Esophagus muscularis mucosa (tissue), 4 donors: ENCODE data around the gene ARID1B.

Experiments used
- CTCF ChIP-seq, 3 experiments: fragments of 200-600 bp in 2 of 3; fragments of 450-650 bp in 1 of 3; sonication (generic) in 2 of 3; IDR thresholded peaks; one replicate each; pipeline ENCODE4 v1.5.1; 2017 to 2019; ENCODE audit warnings: antibody characterized with exemption in 3 of 3, mild to moderate bottlenecking in 2 of 3, moderate library complexity in 1 of 3
- EP300 ChIP-seq: sonication (generic); formaldehyde crosslinking; IDR thresholded peaks from one replicate; pipeline ENCODE4 v1.6.1; 2017; ENCODE audit warnings: antibody characterized with exemption
- POLR2A ChIP-seq: fragments of 450-650 bp; IDR thresholded peaks from one replicate; pipeline ENCODE4 v1.6.1; 2017; ENCODE audit warnings: antibody characterized with exemption, moderate library complexity, mild to moderate bottlenecking, low read depth

DNA sequence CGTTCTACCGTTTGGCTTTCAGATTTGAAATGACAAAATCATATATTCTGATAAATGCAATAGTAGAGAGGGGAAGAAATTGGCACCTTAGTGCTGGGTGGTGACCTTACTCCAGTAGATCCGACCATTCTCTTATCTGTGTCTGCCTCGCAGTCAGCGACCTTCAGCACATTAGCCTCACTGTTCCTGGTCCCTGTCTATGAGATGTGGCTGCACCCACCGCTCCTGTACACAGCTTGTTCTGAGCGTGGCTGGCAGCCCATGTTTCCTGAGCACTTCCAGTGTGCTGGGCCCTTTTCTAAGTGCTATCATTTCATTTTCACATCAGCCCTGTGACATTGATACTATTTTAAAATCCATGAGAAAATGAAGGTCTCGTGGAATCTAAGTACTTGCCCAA, 408.0 kb downstream of the ARID1B start:
- no peak for TF ChIP-seq CTCF (IDR thresholded peaks at IDR 0.05)
- no peak for TF ChIP-seq EP300
- no peak for TF ChIP-seq POLR2A
